OCI-LY3 (cell line): ENCODE data around the gene ATP1B1.

Experiments used
- H2AFZ ChIP-seq: fragments of 200-600, 300-600 bp; shearing (Covaris generic); 2 replicates; pipeline ENCODE4 v1.6.0; 2014; ENCODE audit warnings: antibody characterized with exemption, low read depth, low read length
- H3K27ac ChIP-seq: fragments of 200-600, 300-600 bp; sonication (generic); 2 replicates; pipeline ENCODE4 v1.5.1; 2014; ENCODE audit warnings: mild to moderate bottlenecking, low read length, moderate library complexity, mixed read lengths
- H3K27me3 ChIP-seq: fragments of 200-600, 300-600 bp; sonication (generic); 2 replicates; pipeline ENCODE4 v1.6.1; 2014; ENCODE audit warnings: low read depth, low read length, mixed read lengths
- H3K36me3 ChIP-seq: fragments of 200-600, 300-600 bp; sonication (generic); replicated peaks from 2 replicates; pipeline ENCODE3; 2014; ENCODE audit warnings: low read depth, low read length, mixed read lengths
- H3K4me1 ChIP-seq: fragments of 300-600, 200-600 bp; sonication (generic); 2 replicates; pipeline ENCODE4 v1.6.1; 2014; ENCODE audit warnings: low read length, mixed read lengths
- H3K4me2 ChIP-seq: fragments of 200-600, 300-600 bp; sonication (generic); 2 replicates; pipeline ENCODE4 v1.6.1; 2014; ENCODE audit warnings: low read length, mixed read lengths
- H3K4me3 ChIP-seq: fragments of 300-600, 200-600 bp; sonication (generic); 2 replicates; pipeline ENCODE4 v1.5.1; 2014; ENCODE audit warnings: antibody characterized with exemption, mild to moderate bottlenecking, low read length, moderate library complexity
- H3K79me2 ChIP-seq: fragments of 300-600, 200-600 bp; shearing (Covaris generic); 2 replicates; pipeline ENCODE4 v1.6.1; 2014; ENCODE audit warnings: mild to moderate bottlenecking, low read length, mixed read lengths
- H3K9ac ChIP-seq: fragments of 300-600, 200-600 bp; shearing (Covaris generic); 2 replicates; pipeline ENCODE4 v1.6.0; 2014; ENCODE audit warnings: mild to moderate bottlenecking, low read length, moderate library complexity
- H3K9me3 ChIP-seq: fragments of 200-600, 300-600 bp; shearing (Covaris generic); 2 replicates; pipeline ENCODE4 v1.6.1; 2014; ENCODE audit warnings: low read length, mixed read lengths; ENCODE audit not compliant: insufficient read depth
- H4K20me1 ChIP-seq: fragments of 200-600, 300-600 bp; sonication (generic); 2 replicates; pipeline ENCODE4 v1.6.1; 2016; ENCODE audit warnings: low read length, mixed read lengths; ENCODE audit not compliant: insufficient read depth
- EZH2phosphoT487 ChIP-seq: fragments of 200-600 bp; shearing (Covaris generic); IDR thresholded peaks from 2 replicates; pipeline ENCODE4 v1.6.1; 2018; ENCODE audit warnings: antibody characterized with exemption, mixed run types, low read depth
- TF ChIP-seq, protein P1 (sequence below): fragments of 200-600, 300-600 bp; sonication (generic); IDR thresholded peaks from 2 replicates; pipeline ENCODE4 v1.5.1; 2014; ENCODE audit warnings: antibody characterized with exemption, low read length, low read depth

ATP1B1 gene

DNA sequence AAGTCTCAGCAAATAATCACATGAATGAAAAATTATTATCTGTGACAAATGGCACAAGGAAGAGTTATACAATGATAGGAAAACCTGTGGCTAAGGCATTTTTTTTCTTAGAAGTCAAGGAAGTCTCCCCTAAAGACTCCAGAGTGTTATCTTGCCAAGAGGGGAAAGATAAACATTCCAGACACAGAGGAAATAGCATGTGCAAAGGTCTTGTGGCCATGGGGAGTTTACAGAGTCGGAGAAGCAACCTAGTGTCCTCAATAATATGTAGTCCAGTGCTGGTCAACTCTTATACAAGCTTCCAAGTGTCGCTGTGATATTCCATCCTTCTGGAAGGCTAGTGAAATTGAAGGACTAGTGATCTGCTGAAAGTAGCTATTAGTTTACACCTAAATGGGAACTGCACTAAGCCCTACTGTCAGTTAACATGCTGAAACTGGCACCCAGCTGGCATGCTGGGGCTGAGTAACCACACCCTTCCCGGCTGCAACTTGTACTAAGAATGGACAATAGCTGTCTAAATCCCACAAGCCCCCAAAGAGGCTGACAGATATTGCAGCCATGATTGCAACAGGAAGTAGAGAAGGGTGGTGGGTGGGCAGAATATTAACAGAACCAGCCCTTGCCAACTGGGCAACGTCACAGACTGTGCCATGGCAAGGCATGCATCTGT lies 11.5 kb upstream of the ATP1B1 start:
- H3K27me3 ChIP-seq, result no peaks in the 10 kb centered on the region
- no peaks in the 10 kb centered on the region for H3K79me2 ChIP-seq
- no peak overlapping the region for H2AFZ ChIP-seq
- H3K27ac ChIP-seq, result no peak overlapping the region
- no peaks in the 10 kb centered on the region for H3K9me3 ChIP-seq
- TF ChIP-seq, protein P1, sequence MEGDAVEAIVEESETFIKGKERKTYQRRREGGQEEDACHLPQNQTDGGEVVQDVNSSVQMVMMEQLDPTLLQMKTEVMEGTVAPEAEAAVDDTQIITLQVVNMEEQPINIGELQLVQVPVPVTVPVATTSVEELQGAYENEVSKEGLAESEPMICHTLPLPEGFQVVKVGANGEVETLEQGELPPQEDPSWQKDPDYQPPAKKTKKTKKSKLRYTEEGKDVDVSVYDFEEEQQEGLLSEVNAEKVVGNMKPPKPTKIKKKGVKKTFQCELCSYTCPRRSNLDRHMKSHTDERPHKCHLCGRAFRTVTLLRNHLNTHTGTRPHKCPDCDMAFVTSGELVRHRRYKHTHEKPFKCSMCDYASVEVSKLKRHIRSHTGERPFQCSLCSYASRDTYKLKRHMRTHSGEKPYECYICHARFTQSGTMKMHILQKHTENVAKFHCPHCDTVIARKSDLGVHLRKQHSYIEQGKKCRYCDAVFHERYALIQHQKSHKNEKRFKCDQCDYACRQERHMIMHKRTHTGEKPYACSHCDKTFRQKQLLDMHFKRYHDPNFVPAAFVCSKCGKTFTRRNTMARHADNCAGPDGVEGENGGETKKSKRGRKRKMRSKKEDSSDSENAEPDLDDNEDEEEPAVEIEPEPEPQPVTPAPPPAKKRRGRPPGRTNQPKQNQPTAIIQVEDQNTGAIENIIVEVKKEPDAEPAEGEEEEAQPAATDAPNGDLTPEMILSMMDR, result no peak
- TF ChIP-seq EZH2phosphoT487, result no peak
- no peaks in the 10 kb centered on the region for H3K36me3 ChIP-seq
- H3K4me2 ChIP-seq, result no peak overlapping the region
- H3K4me1 ChIP-seq, result peaks cover 30% of the 10 kb centered on the region
- no peak overlapping the region for H3K9ac ChIP-seq
- no peak overlapping the region for H3K4me3 ChIP-seq
- no peaks in the 10 kb centered on the region for H4K20me1 ChIP-seq

DNA sequence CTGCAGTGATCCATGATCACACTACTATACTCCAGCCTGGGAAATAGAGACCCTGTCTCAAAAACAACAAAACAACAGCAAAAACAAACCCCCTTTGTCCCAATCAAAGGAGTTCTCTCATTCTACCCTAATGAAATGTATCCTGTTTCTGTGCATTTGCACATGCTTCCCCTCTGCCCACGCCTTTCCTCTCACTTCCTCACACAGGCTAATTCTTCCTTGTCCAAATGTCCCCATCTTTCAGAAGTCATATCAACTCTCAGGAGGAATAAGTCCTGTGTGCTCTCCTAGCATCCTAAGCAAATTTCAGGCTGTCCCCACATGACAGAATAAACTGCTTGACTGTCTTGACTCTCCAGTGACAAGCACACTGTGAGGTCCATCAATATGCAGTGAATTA lies 8.1 kb upstream of the ATP1B1 start:
- H3K4me1 ChIP-seq, result peaks cover 10% of the 10 kb centered on the region
- H3K4me3 ChIP-seq, result no peak overlapping the region
- H2AFZ ChIP-seq, result no peak overlapping the region
- H3K36me3 ChIP-seq, result no peaks in the 10 kb centered on the region
- H3K9me3 ChIP-seq, result no peaks in the 10 kb centered on the region
- peak overlapping the region; percentile 27; the same call in 1 of the 2 replicates for H3K4me2 ChIP-seq
- H3K79me2 ChIP-seq, result no peaks in the 10 kb centered on the region
- TF ChIP-seq, protein P1, result no peak
- no peak for TF ChIP-seq EZH2phosphoT487
- no peak overlapping the region for H3K27ac ChIP-seq
- H3K9ac ChIP-seq, result no peak overlapping the region
- no peaks in the 10 kb centered on the region for H4K20me1 ChIP-seq
- peaks cover 6% of the 10 kb centered on the region; the same call in 1 of the 2 replicates for H3K27me3 ChIP-seq

DNA sequence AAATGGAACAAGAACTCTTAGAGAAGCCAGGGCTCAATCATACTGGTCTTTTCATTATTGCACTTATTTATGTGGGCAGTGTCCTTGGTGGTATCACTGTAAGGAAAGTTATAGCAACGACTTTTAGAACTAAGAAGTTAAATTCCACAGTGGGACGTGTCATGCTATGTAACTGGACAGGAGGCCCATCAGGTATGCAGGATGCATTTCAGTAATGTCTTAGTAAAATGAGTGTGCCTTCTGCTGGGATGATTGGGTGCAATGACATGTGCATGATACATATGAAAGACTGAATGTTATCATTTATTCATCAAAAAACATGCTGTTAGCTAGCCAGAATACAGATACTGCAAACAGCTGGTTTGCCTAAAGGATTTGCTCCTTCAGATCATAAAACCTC lies 6.9 kb upstream of the ATP1B1 start:
- Histone ChIP-seq H3K9ac (no peak overlapping the region), H4K20me1 (no peaks in the 10 kb centered on the region), H3K4me1 (peaks cover 11% of the 10 kb centered on the region), H3K4me3 (no peak overlapping the region), H3K9me3 (no peaks in the 10 kb centered on the region), H3K79me2 (no peaks in the 10 kb centered on the region), H2AFZ (no peak overlapping the region), H3K27me3 (peaks cover 18% of the 10 kb centered on the region), H3K36me3 (no peaks in the 10 kb centered on the region), H3K27ac (no peak overlapping the region), H3K4me2 (no peak overlapping the region)
- TF ChIP-seq EZH2phosphoT487, result no peak
- TF ChIP-seq, protein P1, result no peak

DNA sequence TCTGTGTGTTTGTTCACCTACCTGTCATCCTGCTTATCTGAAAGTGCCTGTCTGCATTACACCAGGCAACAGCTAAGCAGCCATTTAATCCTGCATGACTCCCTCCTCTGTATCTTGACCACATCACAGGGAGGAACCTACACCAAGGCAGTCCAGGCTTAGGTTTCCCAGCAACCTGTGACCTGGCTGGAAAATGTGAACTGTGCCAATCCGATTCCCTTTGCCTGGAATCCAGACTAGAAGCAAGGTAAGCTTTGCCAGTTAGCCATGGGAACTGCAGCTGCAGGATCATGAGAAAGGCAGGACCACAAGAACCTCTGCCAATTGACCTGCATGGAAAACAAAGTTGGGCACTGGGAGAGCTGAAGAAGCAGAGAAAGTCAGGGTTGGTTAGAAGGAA lies 6.3 kb upstream of the ATP1B1 start:
- no peaks in the 10 kb centered on the region for H3K79me2 ChIP-seq
- H3K4me1 ChIP-seq, result peaks cover 17% of the 10 kb centered on the region
- no peak overlapping the region for H3K27ac ChIP-seq
- no peaks in the 10 kb centered on the region for H4K20me1 ChIP-seq
- no peaks in the 10 kb centered on the region for H3K36me3 ChIP-seq
- no peak overlapping the region for H3K4me2 ChIP-seq
- no peaks in the 10 kb centered on the region for H3K9me3 ChIP-seq
- no peak overlapping the region for H2AFZ ChIP-seq
- TF ChIP-seq EZH2phosphoT487, result no peak
- TF ChIP-seq, protein P1, result no peak
- H3K9ac ChIP-seq, result no peak overlapping the region
- peaks cover 25% of the 10 kb centered on the region for H3K27me3 ChIP-seq
- no peak overlapping the region for H3K4me3 ChIP-seq
